ENCODE measurements around the gene CHRNE. TPM values are rescaled to one million over a fixed set of nuclear protein-coding genes. Genes with fewer than 3 reads are reported as not detected.
A peak's percentile ranks its signal among the peaks of the same experiment; 100 is the strongest.

Gene CHRNE
- total RNA-seq, 3 donors from 2014 or later: 0.24 to 1.3 TPM; not detected in 1

DNA sequence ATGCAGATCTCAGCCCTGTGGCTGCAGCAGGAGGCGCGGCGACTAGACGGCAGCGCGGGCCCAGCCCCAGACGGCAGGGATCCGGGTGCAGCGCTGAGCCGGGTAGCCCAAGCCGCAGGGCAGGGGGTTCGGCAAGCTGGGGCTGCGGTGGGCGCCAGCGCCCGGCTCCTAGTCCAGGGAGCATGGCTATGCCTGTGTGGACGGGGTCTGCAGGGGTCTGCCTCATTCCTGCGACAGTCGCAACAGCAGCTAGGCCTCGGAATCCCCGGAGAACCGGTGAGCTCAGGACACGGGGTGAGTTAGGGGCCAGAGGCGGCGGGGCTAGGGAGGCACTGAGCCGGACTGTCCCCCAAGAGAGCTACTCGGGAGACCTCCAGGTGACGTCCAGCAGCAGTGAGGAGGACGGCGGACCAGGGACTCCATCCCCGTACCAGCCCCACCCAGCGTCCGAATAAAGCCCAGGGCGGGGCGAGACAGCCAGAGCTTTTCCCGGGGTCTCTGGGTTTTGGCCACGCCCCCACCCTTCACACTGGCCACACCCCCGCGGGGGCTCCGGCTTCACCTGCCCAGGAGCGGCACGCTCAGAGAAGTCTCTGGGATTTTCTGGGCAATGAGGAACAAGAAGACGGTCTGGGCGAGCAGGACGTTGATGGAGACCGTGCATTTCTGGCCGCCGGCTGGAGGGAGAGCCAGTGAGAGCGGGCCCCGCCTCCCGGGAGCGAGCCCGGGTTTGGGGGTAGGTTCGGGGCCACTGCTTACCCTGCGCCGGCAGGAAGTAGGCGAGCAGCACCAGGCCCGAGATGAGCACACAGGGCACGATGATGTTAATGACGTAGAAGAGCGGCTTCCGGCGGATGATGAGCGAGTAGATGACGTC lies 2.4 kb downstream of the CHRNE start:
- peaks cover 40% of the 10 kb centered on the region for H3K4me1 ChIP-seq (ENCODE audit: low read depth)
- DNase-seq: peak; percentile 21 to 82 (median 67)
- intact Hi-C loops (cut with DNase I, micrococcal nuclease): no loop called here

GRCh38 chr17:4899341-4900230 lies 3.3 kb downstream of the CHRNE start, which contains the start of gene C17orf107:
Gene C17orf107, plus strand, starts transcription at chr17:4899536. Its CDS starts 227 bp downstream, at chr17:4899763.
- TF ChIP-seq, protein P1, sequence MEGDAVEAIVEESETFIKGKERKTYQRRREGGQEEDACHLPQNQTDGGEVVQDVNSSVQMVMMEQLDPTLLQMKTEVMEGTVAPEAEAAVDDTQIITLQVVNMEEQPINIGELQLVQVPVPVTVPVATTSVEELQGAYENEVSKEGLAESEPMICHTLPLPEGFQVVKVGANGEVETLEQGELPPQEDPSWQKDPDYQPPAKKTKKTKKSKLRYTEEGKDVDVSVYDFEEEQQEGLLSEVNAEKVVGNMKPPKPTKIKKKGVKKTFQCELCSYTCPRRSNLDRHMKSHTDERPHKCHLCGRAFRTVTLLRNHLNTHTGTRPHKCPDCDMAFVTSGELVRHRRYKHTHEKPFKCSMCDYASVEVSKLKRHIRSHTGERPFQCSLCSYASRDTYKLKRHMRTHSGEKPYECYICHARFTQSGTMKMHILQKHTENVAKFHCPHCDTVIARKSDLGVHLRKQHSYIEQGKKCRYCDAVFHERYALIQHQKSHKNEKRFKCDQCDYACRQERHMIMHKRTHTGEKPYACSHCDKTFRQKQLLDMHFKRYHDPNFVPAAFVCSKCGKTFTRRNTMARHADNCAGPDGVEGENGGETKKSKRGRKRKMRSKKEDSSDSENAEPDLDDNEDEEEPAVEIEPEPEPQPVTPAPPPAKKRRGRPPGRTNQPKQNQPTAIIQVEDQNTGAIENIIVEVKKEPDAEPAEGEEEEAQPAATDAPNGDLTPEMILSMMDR (IDR thresholded peaks at IDR 0.05): no peak
- no peaks in the 10 kb centered on the region for H3K9me3 ChIP-seq
- intact Hi-C loops (cut with DNase I, micrococcal nuclease): loop anchor here in 1 of 2 donors (10.0 kb wide), 1 partner anchor 175 kb away; no protein-coding TSS in a partner anchor

More for the DNA sequence above, 2.4 kb downstream of the CHRNE start:
- Histone ChIP-seq H3K4me3 (no peak overlapping the region), H3K36me3 (ENCODE audit: low read depth) (no peaks in the 10 kb centered on the region), H3K9me3 (no peaks in the 10 kb centered on the region)
- peak; percentile 11 for ATAC-seq
- TF ChIP-seq, protein P1 (IDR thresholded peaks at IDR 0.05): no peak

GRCh38 chr17:4898927-4899326 lies 4.0 kb downstream of the CHRNE start:
- H3K4me3 ChIP-seq: no peak overlapping the region
- TF ChIP-seq, protein P1 (IDR thresholded peaks at IDR 0.05): no peak
- intact Hi-C loops (cut with DNase I, micrococcal nuclease): loop anchor here in 1 of 2 donors (10.0 kb wide), 1 partner anchor 174 kb away; no protein-coding TSS in a partner anchor
- ATAC-seq (no peak), DNase-seq (peak in 2 of 3 donors; percentile 19 to 71)
- peaks cover 3% of the 10 kb centered on the region for H3K36me3 ChIP-seq (ENCODE audit: low read depth)
- H3K9me3 ChIP-seq: no peaks in the 10 kb centered on the region
- peaks cover 40% of the 10 kb centered on the region for H3K4me1 ChIP-seq (ENCODE audit: low read depth)

More at GRCh38 chr17:4899341-4900230, 3.3 kb downstream of the CHRNE start, which contains the start of gene C17orf107:
- H3K36me3 ChIP-seq (ENCODE audit: low read depth): peaks cover under 1% of the 10 kb centered on the region
- DNase-seq (peak; percentile 89 to 93 (median 90)), ATAC-seq (peak; percentile 75)
- H3K4me1 ChIP-seq (ENCODE audit: low read depth): peaks cover 40% of the 10 kb centered on the region
- peak within 1 kb of the TSS; percentile 17 for H3K4me3 ChIP-seq

GRCh38 chr17:4898351-4898750 lies 4.5 kb downstream of the CHRNE start:
- ATAC-seq (no peak), DNase-seq (peak in 2 of 3 donors; percentile 28 to 47)
- H3K36me3 ChIP-seq (ENCODE audit: low read depth): peaks cover 3% of the 10 kb centered on the region
- H3K9me3 ChIP-seq: no peaks in the 10 kb centered on the region
- TF ChIP-seq, protein P1 (IDR thresholded peaks at IDR 0.05): no peak
- H3K4me1 ChIP-seq (ENCODE audit: low read depth): peaks cover 36% of the 10 kb centered on the region
- intact Hi-C loops (cut with DNase I, micrococcal nuclease): loop anchor here in 1 of 2 donors (10.0 kb wide), 1 partner anchor 174 kb away; no protein-coding TSS in a partner anchor
- H3K4me3 ChIP-seq: no peak overlapping the region

DNA sequence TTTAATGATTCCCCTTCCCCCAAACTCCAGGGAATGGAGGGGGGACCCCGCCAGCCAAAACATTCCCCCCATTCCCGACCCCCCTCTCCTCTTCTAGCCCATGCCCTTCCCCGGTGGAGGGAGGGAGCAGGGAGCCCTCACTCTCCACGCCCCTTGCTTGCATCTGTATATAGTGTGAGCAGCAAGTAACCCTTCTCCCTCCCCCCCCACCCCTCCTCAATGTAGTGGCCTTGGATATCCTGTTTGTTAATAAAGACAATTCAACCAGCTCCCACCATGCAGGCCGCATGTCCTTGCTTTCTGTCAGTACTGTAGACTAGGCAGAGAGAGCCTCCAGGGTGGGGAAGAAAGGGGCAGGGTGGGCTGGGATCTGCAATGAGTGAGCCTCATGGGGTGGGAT lies 5.1 kb downstream of the CHRNE start:
- Histone ChIP-seq H3K36me3 (ENCODE audit: low read depth) (peaks cover 3% of the 10 kb centered on the region), H3K9me3 (no peaks in the 10 kb centered on the region), H3K4me3 (no peak overlapping the region), H3K4me1 (ENCODE audit: low read depth) (peaks cover 30% of the 10 kb centered on the region)
- TF ChIP-seq, protein P1 (IDR thresholded peaks at IDR 0.05): no peak
- intact Hi-C loops (cut with DNase I, micrococcal nuclease): loop anchor here in 1 of 2 donors (10.0 kb wide), 1 partner anchor 173 kb away; no protein-coding TSS in a partner anchor
- ATAC-seq (no peak), DNase-seq (no peak)

All from mucosa of descending colon (tissue), 3 donors.